Right lobe of liver (tissue), 6 donors: Measurements from ENCODE around the gene SDHA. TPM values are rescaled to one million over a fixed set of nuclear protein-coding genes. Genes with fewer than 3 reads are reported as not detected.
A peak's percentile ranks its signal among the peaks of the same experiment; 100 is the strongest.
"Not testable (repeated sequence)": the region's sequence is repeated elsewhere in the genome, so short reads cannot be mapped to it uniquely, and the experiment has no call there.

Experiments used
- ATAC-seq, 4 donors: fragments of 200-7000 bp; cut with Tn5 transposase; one replicate each; pipeline ENCODE4 v1.9.1; 2020; ENCODE audit warnings: mild to moderate bottlenecking in 4 of 4, moderate library complexity in 4 of 4
- DNase-seq, 3 donors: peaks; one replicate each; pipeline ENCODE4 v3.0.0-alpha.2; 2020
- H3K27ac ChIP-seq, 3 donors: fragments of 200-600 bp; one replicate each; pipeline ENCODE4 v1.8.0; 2022
- H3K27me3 ChIP-seq, 2 donors: fragments of 200-600 bp; one replicate each; pipeline ENCODE4 v1.8.0; 2022
- H3K36me3 ChIP-seq, 4 donors: fragments of 200-600 bp; sonication (generic) in 1 of 4; one replicate each; pipeline versions ENCODE4 v1.5.1 to v1.8.0; 2017 to 2022; ENCODE audit warnings: control low read depth in 1 of 4
- H3K4me1 ChIP-seq, 4 donors: fragments of 200-600 bp; sonication (generic) in 1 of 4; one replicate each; pipeline versions ENCODE4 v1.5.1 to v1.8.0; 2017 to 2022; ENCODE audit warnings: control low read depth in 1 of 4
- H3K4me3 ChIP-seq, 3 donors: fragments of 200-600 bp; one replicate each; pipeline ENCODE4 v1.8.0; 2022
- H3K9me3 ChIP-seq, 4 donors: fragments of 200-600 bp; sonication (generic) in 1 of 4; one replicate each; pipeline versions ENCODE4 v1.5.1 to v1.8.0; 2017 to 2022; ENCODE audit warnings: control low read depth in 1 of 4
- CTCF ChIP-seq, 4 donors: fragments of 200-600 bp in 3 of 4; fragments of 450-650 bp in 1 of 4; IDR thresholded peaks; one replicate each; pipeline versions ENCODE4 v1.5.1 to v1.8.0; 2016 to 2022; ENCODE audit warnings: antibody characterized with exemption in 4 of 4, mild to moderate bottlenecking in 2 of 4
- POLR2A ChIP-seq: fragments of 450-650 bp; IDR thresholded peaks from one replicate; pipeline ENCODE4 v1.6.1; 2017; ENCODE audit warnings: antibody characterized with exemption, mild to moderate bottlenecking
- WGBS: methylation state at CpG from one replicate; pipeline ENCODE4 v1.1.6; 2018; ENCODE audit warnings: low coverage, low lambda C conversion rate; ENCODE audit not compliant: insufficient coverage; ENCODE audit errors: missing lambda C conversion rate; 5-methylcytosine and 5-hydroxymethylcytosine counted together
- intact Hi-C, 2 donors: fragments of 100-400 bp; cut with DNase I; formaldehyde crosslinking; loops; one replicate each; pipeline versions ENCODE4 v1.11.2 to v1.14.1; 2022
- total RNA-seq, 6 experiments: library from RNA; depleted of rRNA in 2 of 6; stranded (reverse); fragments of >200 nt in 2 of 6; fragmentation: NEBNext Ultra II Directional in 3 of 6; extraction: Animal tissue kit (Norgen Biotek cat#: 25700) in 3 of 6; gene quantifications; one replicate each; pipeline versions ENCODE4 v1.1.0 to v1.2.4, GENCODE V29; 2016 to 2023
- donor health status: DM: no; HTN: yes; CAD: no.
- donor health status: DM: no; HTN: no; CAD: no.
- donor health status: DM: no; HTN: no; CAD: no.
- donor health status: DM: no; HTN: yes; CAD: no.
- donor health status: DM: no; HTN: yes; CAD: no.

Gene SDHA
- total RNA-seq, 6 experiments from 2014 or later: 165 to 223 (median 188) TPM

GRCh38 chr5:207599-207998 is 10.5 kb upstream of the SDHA start:
- Histone ChIP-seq H3K4me1 (no peaks in the 10 kb centered on the region), H3K36me3 (peaks cover 0 to 8% (median 3%) of the 10 kb centered on the region in 4 donors), H3K9me3 (no peaks in the 10 kb centered on the region), H3K27me3 (no peaks in the 10 kb centered on the region), H3K4me3 (no peak overlapping the region), H3K27ac (no peak overlapping the region)
- intact Hi-C loops: no loop called here
- TF ChIP-seq CTCF (IDR thresholded peaks at IDR 0.05) (no peak), POLR2A (no peak)
- peak in 1 of 3 donors; percentile 28 for DNase-seq
- ATAC-seq: no peak
- 91% methylated on average over 6 of the region's 14 CpGs for WGBS

GRCh38 chr5:208449-209114 is 9.5 kb upstream of the SDHA start:
- ATAC-seq: peak in 1 of 4 donors; percentile 26
- peaks cover 0 to 8% (median 3%) of the 10 kb centered on the region in 4 donors for H3K36me3 ChIP-seq
- DNase-seq: peak in 1 of 3 donors; percentile 30
- H3K4me3 ChIP-seq: no peak overlapping the region
- WGBS: 77% methylated on average over 6 of the region's 15 CpGs
- intact Hi-C loops: no loop called here
- H3K4me1 ChIP-seq: no peaks in the 10 kb centered on the region
- H3K9me3 ChIP-seq: no peaks in the 10 kb centered on the region
- H3K27ac ChIP-seq: no peak overlapping the region
- H3K27me3 ChIP-seq: no peaks in the 10 kb centered on the region
- no peak for TF ChIP-seq POLR2A
- TF ChIP-seq CTCF (IDR thresholded peaks at IDR 0.05): no peak

- ATAC-seq: no peak
- DNase-seq: no peak
- Histone ChIP-seq H3K4me3 (no peak overlapping the region), H3K27ac (no peak overlapping the region), H3K9me3 (no peaks in the 10 kb centered on the region), H3K4me1 (no peaks in the 10 kb centered on the region), H3K36me3 (no peaks in the 10 kb centered on the region), H3K27me3 (no peaks in the 10 kb centered on the region)
- intact Hi-C loops: no loop called here
- no peak for TF ChIP-seq CTCF (IDR thresholded peaks at IDR 0.05)
- TF ChIP-seq POLR2A: no peak
- WGBS: 93% methylated on average over 11 of the region's 12 CpGs
These were observed 4.2 kb upstream of the SDHA start for GRCh38 chr5:213803-214395.

- DNase-seq, H3K36me3 ChIP-seq, H3K9me3 ChIP-seq, intact Hi-C loops, H3K27ac ChIP-seq, H3K27me3 ChIP-seq, H3K4me3 ChIP-seq, ATAC-seq, H3K4me1 ChIP-seq: not testable (repeated sequence)
- 88% methylated on average over 1 of the region's 2 CpGs for WGBS
These were observed 2.9 kb upstream of the SDHA start for GRCh38 chr5:215256-215655.

GRCh38 chr5:216076-216475 is 2.0 kb upstream of the SDHA start:
- intact Hi-C loops, DNase-seq, H3K27me3 ChIP-seq, ATAC-seq, H3K27ac ChIP-seq, H3K36me3 ChIP-seq, H3K9me3 ChIP-seq, H3K4me3 ChIP-seq: not testable (repeated sequence)
- peaks cover 0 to 17% (median 6%) of the 10 kb centered on the region in 4 donors for H3K4me1 ChIP-seq
- WGBS: 83% methylated on average over 9 of the region's 10 CpGs
